ENCODE results near the gene ST3GAL3.

Gene ST3GAL3

DNA sequence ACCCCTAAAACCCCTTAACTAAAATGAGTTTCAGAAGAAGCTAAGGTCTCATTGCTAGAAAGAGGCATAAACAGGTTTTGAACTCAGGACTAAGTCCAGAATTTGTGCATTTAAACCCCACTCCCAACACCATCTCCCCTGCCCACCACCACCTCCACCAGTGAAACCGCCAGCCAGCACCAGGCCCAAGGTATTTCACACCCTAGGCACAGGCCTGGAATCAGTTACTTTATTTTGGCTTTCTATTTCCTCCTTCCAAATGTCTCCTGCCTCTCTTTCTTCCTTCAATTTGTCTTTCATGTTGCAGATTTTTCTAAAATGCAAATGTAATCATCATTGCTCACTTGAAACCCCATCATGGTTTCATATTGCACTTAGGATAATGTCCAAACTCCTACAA, 237.5 kb downstream of the ST3GAL3 start:
- no peak for DNase-seq

DNA sequence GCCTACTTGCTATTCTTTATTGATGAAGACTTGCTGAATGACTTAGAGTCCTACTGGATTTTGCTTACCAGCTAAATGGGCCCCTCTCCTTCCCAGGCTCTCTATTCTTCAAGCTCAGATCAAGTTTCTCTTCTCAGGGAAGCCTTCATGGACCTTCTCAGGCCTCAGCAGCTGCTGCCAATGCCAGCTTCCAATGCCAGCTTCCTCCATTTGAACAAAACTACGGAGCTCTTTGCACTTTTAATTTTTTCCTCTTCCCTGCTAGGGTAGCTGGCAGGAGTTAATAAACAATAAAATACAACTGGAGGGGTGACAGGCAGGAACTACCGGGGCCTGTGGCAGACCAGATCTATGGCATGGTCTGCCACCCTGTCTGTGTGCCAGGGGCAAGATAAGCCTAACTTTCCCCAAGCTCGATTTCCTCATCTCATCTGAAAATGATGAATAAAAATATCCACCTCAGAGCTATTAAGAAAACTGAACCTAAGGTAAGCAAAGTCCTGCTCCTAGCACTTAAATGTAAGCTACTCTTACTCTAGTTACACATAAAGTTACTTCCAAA, 238.4 kb downstream of the ST3GAL3 start:
- no peak for DNase-seq

DNA sequence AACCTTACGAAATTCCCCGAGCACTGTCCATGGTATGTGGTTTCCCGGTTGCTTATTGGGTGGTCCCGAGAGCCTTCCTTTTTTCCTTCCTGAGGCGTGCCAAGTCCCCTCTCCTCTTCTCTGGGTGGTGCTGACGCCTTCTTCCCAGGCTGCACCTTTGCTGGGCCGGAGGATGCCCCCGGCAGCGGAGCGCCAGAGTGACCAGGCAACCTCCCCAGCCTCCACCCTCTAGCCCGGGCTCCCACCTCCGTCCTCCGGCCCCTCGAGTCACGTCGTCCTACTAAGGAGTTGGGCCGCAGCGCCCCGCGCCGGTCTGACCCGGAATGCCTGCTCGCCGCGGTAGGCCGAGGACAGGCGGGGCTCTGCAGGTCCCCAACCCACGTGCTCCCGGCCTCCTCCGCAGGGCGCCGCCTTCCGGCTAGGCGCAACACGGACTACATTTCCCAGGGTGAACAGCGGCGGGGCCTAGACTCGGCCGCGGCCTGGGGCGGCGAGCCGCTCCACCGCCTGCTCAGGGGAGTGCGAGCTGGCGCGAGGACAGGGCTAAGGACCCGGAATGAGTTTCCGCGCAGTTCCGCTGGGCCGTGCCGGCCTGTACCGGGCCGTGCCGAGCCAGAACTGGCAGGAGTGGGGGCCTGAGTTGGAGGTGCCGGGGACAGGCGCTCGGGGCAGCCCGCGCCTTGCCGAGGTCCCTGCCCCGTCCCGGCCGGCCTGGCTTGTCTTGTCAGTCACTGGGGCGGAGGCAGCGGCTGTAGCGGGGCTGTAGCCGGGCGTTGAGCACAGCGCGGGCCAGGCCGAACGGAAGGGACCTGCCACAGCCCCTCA, 239.1 kb downstream of the ST3GAL3 start, which contains the start of gene IPO13:
Gene IPO13 (plus strand): TSS at position 715 of the 825 bp plus-strand sequence. CDS start 651 bp downstream, outside the sequence.
- peak; percentile 97 to 99 (median 98) for DNase-seq

DNA sequence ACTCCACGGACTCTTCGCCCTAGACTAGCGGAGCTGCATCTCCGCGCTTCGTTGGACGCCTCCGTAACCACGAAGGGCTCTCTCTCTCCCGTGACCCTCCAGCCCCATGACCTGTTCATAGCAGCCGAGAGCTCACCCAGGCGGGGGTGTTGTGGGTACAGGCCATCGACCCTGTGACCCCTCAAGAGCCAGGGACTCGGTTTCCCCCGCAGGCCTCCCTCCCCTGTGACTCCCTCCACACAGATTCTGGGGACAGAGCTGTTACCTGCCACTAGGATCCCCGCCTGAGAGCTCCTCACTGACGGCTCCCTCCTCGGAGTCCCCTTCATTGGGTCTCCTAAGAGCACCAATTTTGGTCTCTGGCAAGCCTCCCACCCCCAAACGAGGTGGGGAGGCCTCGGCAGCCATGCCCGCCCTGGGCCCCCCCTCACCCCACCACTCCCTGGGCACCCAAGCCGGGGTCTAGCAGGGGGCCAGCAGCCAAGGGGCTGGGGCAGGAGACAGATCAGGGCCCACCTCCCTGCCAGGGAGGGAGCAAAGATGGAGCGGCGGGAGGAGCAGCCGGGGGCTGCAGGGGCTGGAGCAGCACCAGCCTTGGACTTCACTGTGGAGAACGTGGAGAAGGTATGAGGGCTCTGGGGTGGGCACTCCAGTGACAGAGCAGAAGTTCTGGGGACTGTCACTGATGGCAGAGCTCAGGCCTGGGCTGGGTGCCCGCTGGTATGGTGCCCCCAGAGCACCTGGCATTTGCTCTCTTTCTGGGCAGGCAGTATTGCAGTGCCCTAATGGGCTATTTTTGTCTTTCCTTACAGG, 239.9 kb downstream of the ST3GAL3 start:
- DNase-seq = no peak

DNA sequence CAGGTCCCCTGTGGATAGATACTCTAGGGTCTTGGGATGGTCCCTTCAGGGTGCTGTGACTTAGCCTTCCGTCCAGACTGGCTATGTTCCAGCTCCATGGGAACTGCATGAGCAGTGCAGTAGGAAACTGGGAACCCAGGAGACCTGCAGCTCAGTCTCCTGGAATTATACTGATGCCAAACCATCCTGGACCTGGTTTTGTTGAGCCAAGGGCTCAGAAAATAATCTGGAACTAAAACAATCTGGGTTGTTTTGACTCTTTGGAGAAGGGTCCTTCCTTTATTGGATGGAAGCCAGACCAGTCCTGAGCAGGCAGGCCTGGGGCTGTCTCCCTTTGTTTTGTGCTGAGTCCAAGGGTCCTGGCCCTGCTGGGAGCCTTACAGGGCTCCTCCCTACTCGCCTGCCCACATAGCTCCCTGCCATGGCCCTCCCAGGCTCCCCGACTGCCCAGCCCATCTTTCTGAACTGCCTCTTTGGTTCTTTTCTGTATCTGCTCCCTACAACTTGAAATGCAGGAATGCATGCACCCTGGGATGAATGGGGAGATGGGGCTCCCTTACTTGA, 240.6 kb downstream of the ST3GAL3 start:
- no peak for DNase-seq

DNA sequence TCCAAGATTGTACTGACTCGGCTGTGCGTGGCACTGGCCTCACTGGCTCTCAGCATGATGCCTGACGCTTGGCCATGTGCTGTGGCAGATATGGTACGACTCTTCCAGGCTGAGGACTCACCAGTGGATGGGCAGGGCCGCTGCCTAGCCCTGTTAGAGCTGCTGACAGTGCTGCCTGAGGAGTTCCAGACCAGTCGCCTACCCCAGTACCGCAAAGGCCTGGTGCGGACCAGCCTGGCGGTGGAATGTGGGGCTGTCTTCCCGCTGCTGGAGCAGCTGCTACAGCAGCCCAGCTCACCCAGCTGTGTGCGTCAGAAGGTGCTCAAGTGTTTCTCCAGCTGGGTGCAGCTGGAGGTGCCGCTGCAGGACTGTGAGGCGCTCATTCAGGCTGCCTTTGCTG, 242.3 kb downstream of the ST3GAL3 start:
- no peak for DNase-seq

DNA sequence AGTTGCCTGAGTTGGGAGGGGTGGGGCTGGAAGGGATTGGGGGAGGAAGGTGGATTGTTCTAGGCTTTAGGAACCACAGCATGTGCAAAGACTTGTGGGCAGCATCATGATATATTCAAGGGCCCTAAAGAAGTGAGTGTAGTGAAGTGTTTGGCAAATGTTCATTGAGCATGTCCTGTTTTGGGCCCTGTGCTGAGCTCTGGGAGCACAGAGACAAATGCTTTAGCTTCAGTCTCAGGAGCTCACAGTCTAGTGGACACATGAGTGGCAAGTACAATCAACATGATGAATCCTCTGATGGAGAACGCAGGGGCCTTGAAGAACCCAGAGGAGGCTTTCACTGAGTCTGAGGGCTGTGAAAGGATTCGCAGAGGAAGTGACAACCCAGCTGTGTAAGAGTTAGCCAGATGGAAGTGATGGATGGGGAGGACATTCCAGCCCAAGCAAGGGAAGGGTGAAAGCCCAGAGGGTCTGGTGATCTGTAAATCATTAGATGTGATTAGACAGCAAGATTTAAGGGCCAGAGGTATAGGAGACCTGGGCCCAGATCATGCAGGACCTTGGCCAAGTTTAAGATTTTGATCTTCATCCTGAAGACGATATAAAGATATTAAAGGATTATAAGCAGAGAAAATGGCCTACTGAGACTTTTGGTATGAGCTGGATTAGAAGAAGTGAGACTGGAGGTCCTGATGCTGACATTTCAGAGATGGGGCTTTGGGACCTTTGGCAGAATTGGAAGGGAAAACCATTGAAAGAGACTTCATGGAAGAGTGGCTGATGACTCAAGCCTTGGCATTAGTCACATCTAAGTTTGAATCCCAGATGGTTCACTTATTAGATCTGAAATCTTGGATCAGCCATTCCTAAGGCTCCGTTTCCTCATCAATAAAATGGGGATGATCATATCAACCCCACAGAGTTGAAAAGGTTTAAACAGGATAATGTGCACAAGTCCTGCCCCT, 244.0 kb downstream of the ST3GAL3 start:
- DNase-seq = no peak

DNA sequence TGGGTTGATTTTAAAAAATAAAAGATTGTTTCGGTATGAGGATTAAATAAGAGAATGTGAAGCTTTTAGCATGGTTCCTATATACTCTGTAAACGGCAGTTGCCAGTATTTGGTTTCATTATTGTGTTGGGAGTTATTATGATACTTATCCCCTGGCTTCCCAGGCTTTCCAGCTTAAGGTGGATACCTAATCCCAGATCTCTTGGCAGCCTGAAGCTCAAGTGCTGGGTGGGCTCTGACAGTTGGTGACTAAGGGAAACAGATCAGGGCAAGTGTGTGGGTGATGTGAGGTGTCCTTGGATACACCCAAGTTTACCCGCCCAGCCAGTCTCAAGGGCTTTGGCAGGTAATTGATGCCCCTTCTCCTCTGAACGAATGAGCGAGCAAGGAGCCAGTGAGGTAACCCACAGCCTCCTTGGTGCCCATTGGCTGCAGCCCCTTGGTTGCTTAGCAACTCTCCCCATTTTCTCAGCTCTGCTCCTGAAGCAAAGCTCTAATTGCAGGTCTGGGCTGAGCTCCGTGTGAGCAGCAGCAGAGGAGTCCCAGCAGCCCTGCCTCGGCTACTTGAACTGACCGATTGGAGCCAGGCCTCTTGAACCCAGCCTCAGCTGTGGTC, 245.5 kb downstream of the ST3GAL3 start:
- no peak for DNase-seq

DNA sequence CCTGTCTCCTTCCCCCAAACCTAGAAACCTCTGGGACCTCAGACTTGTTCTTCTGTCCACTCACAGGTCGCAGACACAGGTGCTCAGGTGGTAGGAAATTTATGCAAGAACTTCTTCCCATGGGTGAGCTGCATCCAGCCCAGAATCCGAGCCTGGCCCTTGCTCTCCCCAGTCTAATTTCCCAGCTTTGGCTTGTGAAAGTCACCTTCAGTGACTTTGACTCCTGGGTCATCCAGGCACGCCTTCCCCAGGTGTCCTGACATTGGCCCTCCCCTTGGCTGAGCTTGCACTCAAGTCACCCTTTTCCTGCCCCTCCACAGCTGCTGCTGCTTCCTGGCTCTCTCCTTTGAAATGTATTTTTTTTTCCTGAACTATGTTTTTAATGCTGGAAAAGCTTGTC, 246.0 kb downstream of the ST3GAL3 start:
- no peak for DNase-seq

DNA sequence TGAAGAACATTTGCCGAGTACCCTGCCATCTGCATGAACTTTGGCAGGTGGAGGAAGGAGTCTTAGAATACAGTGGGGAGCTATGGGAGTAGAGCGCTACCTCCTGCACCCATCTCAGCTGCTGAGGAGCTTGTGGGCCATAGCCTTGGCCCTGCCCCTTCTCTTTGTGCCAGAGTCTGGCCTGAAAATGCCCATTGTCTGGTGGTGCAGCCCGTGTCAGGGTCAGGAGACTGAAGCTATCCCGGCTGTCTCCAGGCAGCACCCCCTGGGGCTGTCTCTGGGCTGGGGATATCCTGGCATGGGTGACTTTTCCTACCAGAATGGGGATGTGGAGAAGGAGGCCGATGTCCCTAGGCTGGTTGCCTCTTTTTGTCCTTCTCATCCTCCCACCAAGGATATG, 246.7 kb downstream of the ST3GAL3 start:
- no peak for DNase-seq

DNA sequence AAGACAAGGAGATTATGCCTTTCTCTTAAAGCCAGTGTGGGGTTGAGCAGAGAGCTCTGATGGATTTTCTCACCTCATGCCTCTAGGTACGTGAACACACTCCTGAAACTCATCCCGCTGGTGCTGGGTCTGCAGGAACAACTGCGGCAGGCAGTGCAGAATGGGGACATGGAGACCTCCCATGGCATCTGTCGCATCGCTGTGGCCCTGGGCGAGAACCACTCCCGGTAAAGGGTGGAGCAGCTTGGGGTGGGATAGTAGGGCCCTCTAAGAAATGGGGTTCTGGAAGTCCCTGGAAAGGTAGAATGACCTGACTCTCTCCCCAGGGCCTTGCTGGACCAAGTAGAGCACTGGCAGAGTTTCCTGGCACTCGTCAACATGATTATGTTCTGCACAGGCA, 248.9 kb downstream of the ST3GAL3 start:
- DNase-seq = no peak

DNA sequence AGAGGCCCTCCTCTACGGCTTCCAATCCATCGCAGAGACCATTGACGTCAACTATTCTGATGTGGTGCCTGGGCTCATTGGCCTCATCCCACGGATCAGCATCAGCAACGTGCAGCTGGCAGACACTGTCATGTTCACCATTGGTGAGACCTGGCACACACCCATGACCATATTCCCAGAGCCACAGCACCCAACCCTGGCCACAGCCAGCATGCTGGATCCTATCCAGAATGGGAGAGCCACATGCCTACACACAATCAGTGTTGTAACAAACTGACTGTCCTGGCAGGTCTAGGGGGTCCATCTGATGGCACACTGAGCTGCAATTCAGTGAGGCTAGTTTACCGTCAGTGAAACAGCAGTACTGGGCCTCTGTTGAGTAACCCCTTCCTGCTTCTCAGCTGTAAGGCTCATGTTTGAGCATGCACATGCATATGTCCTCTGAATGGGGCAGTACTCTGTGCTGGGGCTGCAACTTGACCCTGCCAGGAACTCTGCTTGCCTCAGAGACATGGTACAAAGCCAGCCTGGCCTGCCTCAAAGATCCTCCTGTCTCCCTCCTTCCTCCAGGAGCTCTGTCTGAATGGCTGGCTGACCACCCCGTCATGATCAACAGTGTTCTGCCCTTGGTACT, 250.2 kb downstream of the ST3GAL3 start:
- DNase-seq = no peak

DNA sequence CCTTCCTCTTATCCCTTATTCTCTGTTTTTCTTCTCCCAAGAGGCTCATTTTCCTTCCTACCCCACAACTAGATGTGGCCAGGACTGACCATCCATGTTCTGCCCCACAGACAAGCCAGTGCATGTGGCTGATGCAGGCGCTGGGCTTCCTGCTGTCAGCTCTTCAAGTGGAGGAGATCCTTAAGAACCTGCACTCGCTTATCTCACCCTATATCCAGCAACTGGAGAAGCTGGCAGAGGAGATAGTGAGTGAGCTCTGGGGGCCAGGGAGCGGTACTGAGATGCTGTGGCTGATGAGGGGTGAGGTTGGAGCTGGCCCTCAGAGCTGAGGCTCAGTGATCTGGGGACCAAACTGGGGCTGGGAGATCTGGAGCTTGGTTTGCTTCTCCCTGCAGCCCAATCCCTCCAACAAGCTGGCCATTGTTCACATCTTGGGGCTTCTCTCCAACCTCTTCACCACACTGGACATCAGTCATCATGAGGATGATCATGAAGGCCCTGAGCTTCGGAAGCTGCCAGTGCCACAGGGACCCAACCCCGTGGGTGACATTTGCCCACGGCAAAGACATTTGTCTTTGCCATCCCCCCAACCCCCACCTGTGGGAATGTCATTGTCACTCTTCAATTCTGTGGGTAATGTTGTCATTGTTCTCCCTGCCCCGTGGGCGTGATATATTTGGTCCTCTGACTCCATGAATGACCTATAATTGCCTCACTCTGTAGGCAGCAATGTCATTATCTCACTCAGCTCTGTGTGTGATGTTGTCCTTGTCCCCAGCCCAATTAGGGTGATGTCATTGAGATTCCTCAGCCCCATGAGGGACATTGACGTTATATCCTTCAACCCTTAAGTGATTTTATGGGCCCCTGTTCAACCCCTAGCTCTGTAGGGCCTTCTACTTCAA, 251.3 kb downstream of the ST3GAL3 start:
- peak in 1 of 4 experiments; percentile 14 for DNase-seq

DNA sequence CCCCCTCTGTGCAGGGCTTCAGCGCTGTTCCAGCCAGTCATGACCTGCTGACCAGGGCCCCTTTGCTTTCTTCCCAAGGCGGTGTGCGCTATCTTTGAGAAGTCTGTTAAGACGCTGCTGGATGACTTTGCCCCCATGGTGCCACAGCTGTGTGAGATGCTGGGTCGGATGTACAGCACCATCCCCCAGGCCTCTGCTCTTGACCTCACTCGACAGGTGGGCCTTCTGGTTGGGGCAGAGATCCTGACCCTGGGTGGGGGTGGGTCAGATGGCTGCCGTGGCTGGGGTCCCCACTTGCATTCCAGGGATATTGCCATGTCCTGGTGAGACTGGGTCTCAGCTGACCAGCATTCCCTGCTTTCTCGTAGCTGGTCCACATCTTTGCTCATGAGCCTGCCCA, 253.5 kb downstream of the ST3GAL3 start:
- DNase-seq = no peak

DNA sequence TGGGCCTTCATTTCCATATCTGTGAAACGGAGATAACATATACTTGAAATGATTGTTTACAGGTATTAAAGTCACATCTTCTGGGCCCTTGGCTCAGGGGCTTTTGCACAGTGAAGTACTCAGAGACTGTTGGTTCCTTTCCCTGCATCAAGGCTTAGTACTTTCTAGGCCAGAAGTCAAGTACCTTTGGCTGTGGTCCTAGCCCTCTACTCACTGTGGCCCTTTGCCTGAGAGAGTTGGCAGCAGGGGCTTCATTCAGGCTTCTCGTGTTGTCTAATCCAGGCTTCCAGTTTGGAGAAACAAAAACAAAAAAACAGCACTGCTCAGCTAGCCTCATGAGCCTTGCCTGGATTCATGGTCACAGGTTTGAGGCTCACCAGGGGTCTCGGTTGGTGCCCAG, 254.4 kb downstream of the ST3GAL3 start:
- DNase-seq = no peak

DNA sequence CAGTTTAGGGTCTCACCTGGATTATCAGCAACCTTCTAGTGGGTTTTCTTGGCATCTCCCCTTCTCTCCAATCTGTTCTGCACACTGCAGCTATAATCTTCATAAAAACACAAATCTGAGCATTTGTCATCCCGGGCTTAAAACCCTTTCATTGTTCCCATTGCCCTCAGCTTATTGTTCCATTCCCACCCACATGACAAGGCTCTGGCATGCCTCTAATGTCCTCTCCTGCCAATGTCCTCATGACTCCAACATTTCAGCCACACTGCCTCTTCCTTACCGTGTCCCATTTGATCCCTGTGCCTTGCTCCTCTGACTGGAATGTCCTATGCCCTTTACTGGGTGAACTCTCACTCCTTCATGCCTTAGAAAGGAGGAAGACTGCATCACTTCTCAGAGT, 255.0 kb downstream of the ST3GAL3 start:
- DNase-seq = no peak

DNA sequence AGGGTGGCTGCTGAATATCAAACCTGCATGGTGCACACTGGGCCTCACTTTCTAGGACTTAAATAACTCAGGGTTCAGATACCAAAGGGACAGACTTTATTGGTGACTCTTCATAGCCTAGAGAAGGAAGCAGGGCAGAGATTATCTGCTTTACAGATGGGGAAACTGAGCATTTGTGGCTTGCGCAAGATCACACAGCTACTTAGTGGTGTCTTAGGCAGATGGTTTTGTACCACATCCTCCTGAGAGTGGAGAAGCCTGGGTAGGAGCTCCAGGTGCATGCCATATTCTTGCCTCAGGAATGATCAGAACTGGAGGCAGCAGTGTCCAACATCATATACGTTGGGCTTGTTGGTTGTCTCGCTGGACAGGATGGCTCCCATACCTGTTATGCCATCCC, 255.7 kb downstream of the ST3GAL3 start:
- no peak for DNase-seq

DNA sequence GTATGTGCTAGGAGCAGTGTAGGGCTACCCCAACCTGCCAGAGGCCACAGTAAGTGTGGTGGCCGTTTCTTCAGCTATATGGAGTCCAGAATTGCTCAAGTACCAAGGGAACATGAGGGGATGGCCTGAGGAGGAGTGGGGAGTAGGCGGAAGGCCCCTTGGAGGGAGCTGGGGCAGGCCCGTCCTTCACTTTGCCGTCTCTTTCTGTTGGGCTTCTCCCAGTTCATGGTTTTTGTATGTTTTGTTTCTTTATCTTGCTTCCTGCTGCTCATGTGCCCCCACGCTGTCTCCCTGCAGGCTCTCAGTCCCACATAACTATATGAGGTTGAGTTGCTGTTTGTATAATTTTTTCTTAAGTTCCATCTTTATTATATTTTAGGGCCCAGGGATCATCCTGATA, 256.6 kb downstream of the ST3GAL3 start:
- DNase-seq = no peak

DNA sequence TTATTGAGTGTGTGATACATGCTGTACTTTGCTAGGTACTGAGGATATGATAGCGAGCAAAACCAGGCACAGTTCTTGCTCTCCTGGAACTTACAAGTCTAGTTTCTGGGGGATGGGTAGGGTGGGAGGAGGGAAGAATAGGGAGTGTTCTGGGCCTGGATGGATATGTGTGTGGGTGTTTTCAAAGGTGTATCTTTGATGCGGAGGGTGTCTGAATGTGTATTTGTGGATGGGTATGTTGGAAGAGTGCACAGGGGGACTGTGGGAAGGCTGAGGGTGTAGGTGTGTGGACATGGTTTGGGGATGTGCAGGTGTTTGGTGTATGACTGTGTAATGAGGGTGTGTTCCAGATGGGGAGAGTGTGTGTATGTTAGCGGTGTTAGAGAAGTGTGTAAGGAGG, 258.0 kb downstream of the ST3GAL3 start:
- DNase-seq = no peak
